ENCODE measurements around the gene STIP1.

DNA sequence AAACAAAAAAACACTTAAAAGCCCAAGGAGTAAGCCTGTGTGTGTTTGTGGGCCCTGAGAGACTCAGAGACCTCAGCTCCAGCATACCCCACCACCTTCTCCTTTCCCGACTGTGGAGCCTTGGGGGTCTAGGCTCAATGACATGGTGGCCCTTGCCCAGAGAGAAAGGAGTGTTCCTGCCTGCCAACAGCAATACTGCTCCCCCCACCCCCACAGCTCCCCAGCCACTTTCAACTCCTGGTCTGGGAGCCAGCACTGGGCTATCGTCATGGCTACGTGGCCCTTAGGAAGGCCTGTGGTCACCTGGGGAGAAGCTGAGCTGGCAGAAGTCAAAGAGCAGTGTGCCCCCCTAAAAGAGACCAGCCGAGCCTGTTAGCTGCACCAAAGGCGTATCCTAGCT lies 58.1 kb downstream of the STIP1 start:
- TF ChIP-seq, protein P1, sequence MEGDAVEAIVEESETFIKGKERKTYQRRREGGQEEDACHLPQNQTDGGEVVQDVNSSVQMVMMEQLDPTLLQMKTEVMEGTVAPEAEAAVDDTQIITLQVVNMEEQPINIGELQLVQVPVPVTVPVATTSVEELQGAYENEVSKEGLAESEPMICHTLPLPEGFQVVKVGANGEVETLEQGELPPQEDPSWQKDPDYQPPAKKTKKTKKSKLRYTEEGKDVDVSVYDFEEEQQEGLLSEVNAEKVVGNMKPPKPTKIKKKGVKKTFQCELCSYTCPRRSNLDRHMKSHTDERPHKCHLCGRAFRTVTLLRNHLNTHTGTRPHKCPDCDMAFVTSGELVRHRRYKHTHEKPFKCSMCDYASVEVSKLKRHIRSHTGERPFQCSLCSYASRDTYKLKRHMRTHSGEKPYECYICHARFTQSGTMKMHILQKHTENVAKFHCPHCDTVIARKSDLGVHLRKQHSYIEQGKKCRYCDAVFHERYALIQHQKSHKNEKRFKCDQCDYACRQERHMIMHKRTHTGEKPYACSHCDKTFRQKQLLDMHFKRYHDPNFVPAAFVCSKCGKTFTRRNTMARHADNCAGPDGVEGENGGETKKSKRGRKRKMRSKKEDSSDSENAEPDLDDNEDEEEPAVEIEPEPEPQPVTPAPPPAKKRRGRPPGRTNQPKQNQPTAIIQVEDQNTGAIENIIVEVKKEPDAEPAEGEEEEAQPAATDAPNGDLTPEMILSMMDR (IDR thresholded peaks at IDR 0.05): no peak
- no peak for TF ChIP-seq POLR2A (IDR thresholded peaks at IDR 0.05)

Data from lower leg skin (tissue), 3 donors.